HFFc6 (cell line): ENCODE results near the gene RRAS2. TPM values are rescaled to one million over a fixed set of nuclear protein-coding genes. Genes with fewer than 3 reads are reported as not detected.
"Not testable (repeated sequence)": the region's sequence is repeated elsewhere in the genome, so short reads cannot be mapped to it uniquely, and the experiment has no call there.

Experiments used
- DNase-seq: peaks from one replicate; pipeline ENCODE4 v3.0.0-alpha.2; 2018
- H3K27ac Mint-ChIP-seq: 2 replicates; pipeline ENCODE4 v1.8.0; 2020; ENCODE audit warnings: mild to moderate bottlenecking, mixed read lengths
- H3K27me3 Mint-ChIP-seq: 2 replicates; pipeline ENCODE4 v1.8.0; 2021; ENCODE audit warnings: mild to moderate bottlenecking, moderate library complexity, mixed read lengths; ENCODE audit not compliant: insufficient read depth
- H3K36me3 Mint-ChIP-seq: 2 replicates; pipeline ENCODE4 v1.8.0; 2021; ENCODE audit warnings: low read depth, mixed read lengths
- H3K4me1 Mint-ChIP-seq: 2 replicates; pipeline ENCODE4 v1.8.0; 2020; ENCODE audit warnings: low read depth, mixed read lengths
- H3K4me3 Mint-ChIP-seq: 2 replicates; pipeline ENCODE4 v1.8.0; 2020; ENCODE audit warnings: mild to moderate bottlenecking, moderate library complexity, mixed read lengths
- H3K9me3 Mint-ChIP-seq: 2 replicates; pipeline ENCODE4 v1.8.0; 2020; ENCODE audit warnings: mild to moderate bottlenecking, mixed read lengths
- total RNA-seq, 6 experiments: library from RNA; stranded (reverse); fragmentation: NEBNext Ultra II Directional; extraction: Animal tissue kit (Norgen Biotek cat#: 25700); gene quantifications; 2 replicates in 1 of 6; 3 replicates in 5 of 6; pipeline ENCODE4 v1.2.3, GENCODE V29; 2021
- TF ChIP-seq, protein P1 (sequence below): fragments of 200-600 bp; sonication (generic); IDR thresholded peaks from 2 replicates; pipeline ENCODE4 v1.5.0; 2021; ENCODE audit warnings: antibody characterized with exemption, mild to moderate bottlenecking

Gene RRAS2
- total RNA-seq, 6 experiments from 2014 or later = 89.6 to 122 (median 103) TPM

DNA sequence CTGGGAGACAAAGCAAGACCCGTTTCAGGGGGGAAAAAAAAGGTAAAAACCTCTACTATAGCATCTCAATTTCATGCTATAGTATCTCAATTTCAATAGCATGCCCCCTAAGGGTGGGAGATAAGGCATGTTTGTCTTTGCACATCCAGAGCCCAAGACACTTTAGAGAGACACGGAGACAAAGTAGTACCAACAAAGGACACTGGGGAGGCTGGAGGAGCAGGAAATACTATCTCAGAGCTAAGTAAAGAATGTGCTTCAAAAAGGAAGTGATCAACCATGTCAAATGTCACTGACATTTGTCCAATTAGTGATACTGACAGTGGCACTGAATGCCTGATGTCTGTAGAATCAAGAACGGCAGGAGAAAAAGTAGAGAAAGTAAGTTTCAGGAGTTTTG lies 68.6 kb downstream of the RRAS2 start:
- peaks cover 29% of the 10 kb centered on the region for H3K4me1 Mint-ChIP-seq
- no peak overlapping the region for H3K4me3 Mint-ChIP-seq
- TF ChIP-seq, protein P1, sequence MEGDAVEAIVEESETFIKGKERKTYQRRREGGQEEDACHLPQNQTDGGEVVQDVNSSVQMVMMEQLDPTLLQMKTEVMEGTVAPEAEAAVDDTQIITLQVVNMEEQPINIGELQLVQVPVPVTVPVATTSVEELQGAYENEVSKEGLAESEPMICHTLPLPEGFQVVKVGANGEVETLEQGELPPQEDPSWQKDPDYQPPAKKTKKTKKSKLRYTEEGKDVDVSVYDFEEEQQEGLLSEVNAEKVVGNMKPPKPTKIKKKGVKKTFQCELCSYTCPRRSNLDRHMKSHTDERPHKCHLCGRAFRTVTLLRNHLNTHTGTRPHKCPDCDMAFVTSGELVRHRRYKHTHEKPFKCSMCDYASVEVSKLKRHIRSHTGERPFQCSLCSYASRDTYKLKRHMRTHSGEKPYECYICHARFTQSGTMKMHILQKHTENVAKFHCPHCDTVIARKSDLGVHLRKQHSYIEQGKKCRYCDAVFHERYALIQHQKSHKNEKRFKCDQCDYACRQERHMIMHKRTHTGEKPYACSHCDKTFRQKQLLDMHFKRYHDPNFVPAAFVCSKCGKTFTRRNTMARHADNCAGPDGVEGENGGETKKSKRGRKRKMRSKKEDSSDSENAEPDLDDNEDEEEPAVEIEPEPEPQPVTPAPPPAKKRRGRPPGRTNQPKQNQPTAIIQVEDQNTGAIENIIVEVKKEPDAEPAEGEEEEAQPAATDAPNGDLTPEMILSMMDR = peak; percentile 24; the same call in 1 of the 2 replicates
- H3K9me3 Mint-ChIP-seq = no peaks in the 10 kb centered on the region
- DNase-seq = no peak
- no peaks in the 10 kb centered on the region for H3K27me3 Mint-ChIP-seq
- H3K36me3 Mint-ChIP-seq = peaks cover 50% of the 10 kb centered on the region
- peak overlapping the region; percentile 4; the same call in 1 of the 2 replicates for H3K27ac Mint-ChIP-seq

DNA sequence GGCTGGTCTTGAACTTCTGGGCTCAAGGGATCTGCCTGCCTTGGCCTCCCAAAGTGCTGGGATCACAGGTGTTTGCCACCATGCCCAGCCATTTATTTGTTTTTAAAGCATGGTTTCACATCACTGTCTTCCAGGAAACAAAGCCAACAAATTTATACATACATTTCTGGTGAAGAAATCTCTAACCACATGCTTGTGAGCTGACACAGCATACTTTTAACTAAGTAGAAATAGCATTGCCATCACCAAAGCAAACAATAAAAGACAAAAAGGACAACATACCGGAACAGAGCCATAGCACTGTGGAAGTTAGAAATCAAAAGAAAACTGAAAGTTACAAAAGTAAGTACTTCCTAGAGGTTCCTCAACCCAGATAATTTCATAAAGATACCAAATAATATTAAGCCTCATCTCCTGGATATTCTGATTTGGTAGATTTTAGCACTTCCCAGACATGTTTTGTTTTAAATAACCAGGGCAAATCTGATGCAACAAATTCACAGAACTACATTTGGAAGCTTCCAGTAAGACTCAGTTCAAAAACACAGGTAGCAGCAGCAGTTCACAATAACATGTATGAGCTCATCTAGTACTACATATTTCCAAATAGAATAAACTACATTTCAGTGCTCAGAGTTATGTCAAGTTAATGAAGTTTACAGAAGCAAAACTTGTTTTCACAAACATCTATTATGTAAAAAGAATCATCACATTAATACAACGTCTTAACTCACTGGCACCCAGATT lies 70.6 kb downstream of the RRAS2 start:
- no peaks in the 10 kb centered on the region for H3K9me3 Mint-ChIP-seq
- TF ChIP-seq, protein P1 = no peak
- peak; percentile 82 for DNase-seq
- peak overlapping the region; percentile 94 for H3K27ac Mint-ChIP-seq
- H3K27me3 Mint-ChIP-seq = no peaks in the 10 kb centered on the region; the same call in 1 of the 2 replicates
- H3K4me1 Mint-ChIP-seq = peaks cover 29% of the 10 kb centered on the region
- peaks cover 56% of the 10 kb centered on the region for H3K36me3 Mint-ChIP-seq
- H3K4me3 Mint-ChIP-seq = peak overlapping the region; percentile 79

DNA sequence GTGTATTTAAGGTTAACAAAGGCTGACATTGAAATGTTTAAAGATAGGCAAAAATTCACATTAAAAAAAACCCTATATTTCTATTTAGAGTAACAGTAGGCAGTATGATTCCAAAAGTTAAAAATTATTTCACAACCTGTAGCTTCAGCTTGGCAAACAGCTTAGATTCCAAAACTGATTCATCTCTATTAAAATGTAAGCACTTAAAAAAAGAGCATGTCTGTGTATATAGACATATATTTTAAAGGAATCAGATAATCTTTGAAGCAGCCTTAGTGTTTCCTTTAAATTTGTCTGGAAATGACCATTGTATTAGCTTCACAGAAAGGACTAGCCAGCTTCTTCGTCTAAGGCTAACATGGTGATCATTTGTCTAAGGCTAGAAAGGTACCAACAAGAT lies 80.1 kb downstream of the RRAS2 start:
- H3K4me1 Mint-ChIP-seq = peaks cover 33% of the 10 kb centered on the region
- peaks cover 11% of the 10 kb centered on the region; the same call in 1 of the 2 replicates for H3K27me3 Mint-ChIP-seq
- not testable (repeated sequence) for H3K4me3 Mint-ChIP-seq, DNase-seq
- H3K36me3 Mint-ChIP-seq = peaks cover 37% of the 10 kb centered on the region
- H3K27ac Mint-ChIP-seq = peak overlapping the region; percentile 48; the same call in 1 of the 2 replicates
- peaks cover 19% of the 10 kb centered on the region for H3K9me3 Mint-ChIP-seq

DNA sequence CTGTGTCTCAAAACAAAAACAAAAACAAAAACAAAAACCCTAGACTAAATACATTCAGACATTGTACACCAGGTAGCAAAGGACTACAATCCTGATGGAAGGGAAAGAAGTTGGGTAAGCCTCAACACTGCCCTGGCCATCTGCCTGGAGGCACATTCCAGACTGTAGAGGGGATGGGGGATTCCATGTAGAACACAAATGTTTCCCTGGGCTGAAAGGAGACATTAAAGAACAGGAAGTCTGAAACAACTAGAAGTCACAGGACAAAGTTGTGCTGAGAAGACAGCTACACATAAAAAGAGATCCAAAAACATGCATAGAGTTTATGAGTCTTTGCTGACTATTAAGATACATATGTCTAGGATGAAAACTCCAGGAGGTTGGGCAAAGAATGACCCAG lies 83.9 kb downstream of the RRAS2 start:
- peaks cover 19% of the 10 kb centered on the region for H3K27me3 Mint-ChIP-seq
- peaks cover 38% of the 10 kb centered on the region for H3K36me3 Mint-ChIP-seq
- H3K27ac Mint-ChIP-seq = peak overlapping the region; percentile 42
- peaks cover 19% of the 10 kb centered on the region for H3K9me3 Mint-ChIP-seq
- no peak for DNase-seq
- peak overlapping the region; percentile 14; the same call in 1 of the 2 replicates for H3K4me3 Mint-ChIP-seq
- peaks cover 45% of the 10 kb centered on the region for H3K4me1 Mint-ChIP-seq
- TF ChIP-seq, protein P1 = no peak

DNA sequence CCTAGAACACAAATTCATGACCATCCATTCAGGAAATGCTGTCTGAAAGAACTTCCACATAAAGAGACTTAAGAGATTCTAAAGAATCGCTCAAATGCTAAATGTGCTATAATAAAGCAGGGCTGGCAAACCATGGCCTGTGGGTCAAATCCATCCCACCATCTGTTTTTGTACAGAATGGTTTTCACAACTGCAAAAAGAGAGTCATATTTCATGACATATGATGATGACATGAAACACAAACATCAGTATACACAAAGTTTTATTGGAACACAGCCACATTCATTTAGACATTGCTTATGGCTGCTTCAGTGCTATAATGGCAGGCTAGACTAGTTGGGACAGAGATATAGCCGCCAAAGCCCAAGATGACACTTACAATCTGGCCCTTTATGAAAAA lies 85.1 kb downstream of the RRAS2 start:
- no peak for DNase-seq
- Mint-ChIP-seq H3K4me3 (no peak overlapping the region; the same call in 1 of the 2 replicates), H3K27me3 (peaks cover 19% of the 10 kb centered on the region), H3K4me1 (peaks cover 33% of the 10 kb centered on the region), H3K9me3 (peaks cover 19% of the 10 kb centered on the region), H3K27ac (peak overlapping the region; percentile 29; the same call in 1 of the 2 replicates), H3K36me3 (peaks cover 38% of the 10 kb centered on the region)
- TF ChIP-seq, protein P1 = no peak
